NCI-H146 (cell line): ENCODE measurements around the gene LUC7L.

ENCODE experiments used
- DNase-seq: peaks from one replicate; lab custom pipeline; 2025; lab: John Stamatoyannopoulos, UW

Gene LUC7L

DNA sequence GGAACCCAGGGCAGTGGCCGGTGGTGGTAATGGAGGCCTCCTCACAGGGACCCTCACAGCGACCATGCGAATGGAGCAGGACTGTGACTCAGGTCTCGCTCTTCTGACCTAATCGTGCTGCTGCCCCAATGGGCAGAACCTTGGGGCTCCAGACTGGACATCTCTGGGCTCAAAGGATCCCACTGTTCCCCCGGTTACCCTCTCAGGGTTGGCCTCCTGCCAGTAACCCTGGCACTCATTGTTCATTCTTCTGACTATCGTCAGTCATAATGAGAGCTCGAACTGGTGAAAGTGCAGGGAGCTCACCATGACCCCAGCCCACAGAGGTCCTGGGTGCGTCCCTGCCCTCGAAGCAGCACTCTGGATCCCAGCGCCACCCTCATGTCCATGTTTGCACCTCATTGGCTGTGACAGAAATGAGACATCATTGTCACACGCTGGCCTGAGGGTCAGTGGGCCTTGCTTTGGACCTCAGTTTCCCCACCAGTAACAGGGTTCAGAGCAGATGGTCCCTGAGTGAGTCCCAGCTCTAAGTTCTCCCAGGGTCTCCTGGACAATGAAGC is 86.8 kb downstream of the LUC7L start:
- no peak for DNase-seq

DNA sequence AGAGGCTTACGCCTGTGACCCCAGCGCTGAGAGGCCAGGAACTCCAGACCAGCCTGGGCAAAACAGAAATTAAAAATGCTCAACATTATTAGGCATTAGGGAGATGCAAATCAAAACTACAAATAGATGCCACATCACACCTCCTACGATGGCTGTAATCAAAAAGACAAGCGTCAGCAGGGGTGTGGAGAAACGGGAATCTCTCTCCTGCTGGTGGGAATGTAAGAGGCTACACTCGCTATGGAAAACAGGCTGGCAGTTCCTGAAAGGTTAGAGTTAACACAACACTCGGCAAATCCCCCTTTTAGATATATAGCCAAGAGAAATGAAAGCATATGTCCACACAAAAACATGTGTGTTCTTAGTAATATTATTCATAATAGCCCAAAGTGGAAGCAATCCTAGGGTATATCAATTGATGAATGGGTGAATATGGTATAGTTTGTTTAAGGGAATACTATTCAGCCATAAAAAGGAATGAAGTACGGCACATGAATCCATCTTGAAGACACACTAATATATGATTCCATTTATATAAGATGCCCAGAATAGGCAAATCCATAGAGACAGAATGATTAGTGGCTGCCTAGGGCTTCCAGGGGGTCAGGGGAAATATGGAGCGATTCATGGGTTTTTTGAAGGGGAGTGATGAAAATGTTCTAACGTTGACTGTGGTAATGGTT is 88.9 kb downstream of the LUC7L start:
- no peak for DNase-seq
